ENCODE measurements around the gene ARFGAP3.
A peak's percentile ranks its signal among the peaks of the same experiment; 100 is the strongest.
"Not testable (repeated sequence)": the region's sequence is repeated elsewhere in the genome, so short reads cannot be mapped to it uniquely, and the experiment has no call there.

Gene ARFGAP3

GRCh38 chr22:42794551-42795510, 62.2 kb downstream of the ARFGAP3 start:
- DNase-seq (ENCODE audit: low read depth, low spot score) = no peak

DNA sequence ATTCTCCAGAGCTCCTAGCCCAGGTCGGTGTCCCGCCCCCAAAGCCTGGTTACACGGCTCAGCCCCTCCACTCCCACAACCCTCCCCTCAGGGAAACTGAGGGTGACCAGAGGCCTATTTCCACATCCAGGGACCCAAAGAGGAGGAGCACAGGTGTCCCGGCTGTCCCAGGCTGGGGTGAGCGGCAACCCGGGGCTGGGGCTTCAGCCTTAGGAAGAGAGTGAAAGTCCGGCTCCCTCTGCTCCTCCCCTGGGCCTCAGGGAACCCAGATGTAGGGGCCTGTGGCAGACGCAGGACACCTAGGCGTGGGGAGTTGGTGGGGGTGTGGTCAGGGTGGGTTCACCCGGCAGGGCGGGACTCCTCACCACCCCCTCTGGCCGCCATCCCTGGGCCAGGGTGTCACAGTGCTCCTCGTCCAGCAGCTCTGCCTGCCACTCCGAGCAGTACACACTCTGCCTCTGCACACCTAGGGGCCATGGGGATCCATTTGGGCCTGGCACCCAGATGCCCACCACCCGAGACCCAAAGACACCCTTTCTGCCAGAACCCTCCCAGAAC, 63.1 kb downstream of the ARFGAP3 start:
- no peak for DNase-seq (ENCODE audit: low read depth, low spot score)

DNA sequence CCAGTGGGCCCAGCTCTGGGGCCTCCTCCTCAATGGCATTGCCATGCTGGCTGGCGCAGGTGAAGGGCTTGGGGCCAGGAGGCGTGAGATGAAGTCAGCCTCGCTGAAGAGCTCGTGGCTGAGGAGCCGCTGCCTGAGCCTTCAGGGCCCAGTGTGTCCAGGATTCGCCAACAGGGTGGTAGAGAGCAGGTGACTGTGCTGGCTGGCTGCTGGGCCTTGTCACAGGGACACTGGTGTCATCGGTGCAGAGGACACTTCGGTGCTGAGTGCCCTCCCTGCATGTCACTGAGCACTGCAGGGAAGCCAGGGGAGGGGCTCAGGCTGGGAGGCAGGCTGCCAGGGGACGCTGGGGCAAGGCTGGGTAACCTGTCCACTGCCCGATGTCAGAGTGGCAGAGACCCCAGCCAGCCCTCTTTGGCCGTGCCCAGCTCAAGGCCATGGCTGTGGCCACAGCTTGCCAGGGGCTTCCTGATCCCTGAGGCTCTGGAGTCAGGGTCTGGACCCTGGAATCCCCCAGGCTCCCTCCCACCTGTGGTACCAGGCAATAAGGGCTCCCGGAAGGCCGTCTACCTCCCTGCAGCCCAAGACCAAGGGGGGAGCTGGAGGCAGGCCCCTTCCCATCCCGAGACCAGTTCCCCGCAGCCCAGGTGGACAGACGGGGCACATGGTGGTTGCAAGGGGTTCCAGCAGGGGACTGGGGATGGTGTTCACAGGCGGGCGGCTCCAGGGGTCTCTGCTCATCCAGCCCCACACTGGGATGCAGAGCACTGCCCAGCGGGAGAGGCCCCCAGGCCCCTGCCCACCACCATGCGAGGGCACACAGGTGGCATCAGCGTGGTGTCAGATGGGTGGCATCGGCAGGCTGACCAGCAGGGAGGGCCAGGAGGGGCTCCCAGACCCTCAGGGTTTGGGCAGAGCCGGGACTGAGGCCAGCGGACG, 63.9 kb downstream of the ARFGAP3 start:
- DNase-seq (ENCODE audit: low read depth, low spot score) = no peak

DNA sequence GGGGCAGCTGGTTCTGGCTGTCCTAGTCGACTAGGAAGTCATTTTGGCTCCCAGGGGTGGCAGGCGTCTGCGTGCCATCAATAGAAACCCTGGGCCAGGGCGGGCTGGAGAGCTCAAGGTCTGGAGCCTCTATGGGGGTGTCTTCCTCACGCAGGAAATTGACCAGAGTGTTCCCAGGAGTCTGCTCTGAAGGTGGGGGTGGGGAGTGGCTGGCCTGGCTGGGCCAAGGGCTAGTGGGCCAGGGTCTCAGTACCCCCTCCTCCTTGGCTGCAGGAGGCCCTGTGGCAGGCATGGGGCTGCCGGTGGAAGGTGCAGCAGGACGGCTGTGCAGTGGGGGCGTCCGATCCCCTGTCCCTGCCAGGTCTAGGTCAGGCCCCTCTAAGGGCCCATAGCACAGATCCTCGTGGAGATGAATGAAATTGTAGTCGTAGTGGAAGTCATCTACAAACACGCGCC, 64.6 kb downstream of the ARFGAP3 start:
- no peak for DNase-seq (ENCODE audit: low read depth, low spot score)

- no peak for DNase-seq (ENCODE audit: low read depth, low spot score)
Measured at GRCh38 chr22:42791721-42792452, 65.2 kb downstream of the ARFGAP3 start.

DNA sequence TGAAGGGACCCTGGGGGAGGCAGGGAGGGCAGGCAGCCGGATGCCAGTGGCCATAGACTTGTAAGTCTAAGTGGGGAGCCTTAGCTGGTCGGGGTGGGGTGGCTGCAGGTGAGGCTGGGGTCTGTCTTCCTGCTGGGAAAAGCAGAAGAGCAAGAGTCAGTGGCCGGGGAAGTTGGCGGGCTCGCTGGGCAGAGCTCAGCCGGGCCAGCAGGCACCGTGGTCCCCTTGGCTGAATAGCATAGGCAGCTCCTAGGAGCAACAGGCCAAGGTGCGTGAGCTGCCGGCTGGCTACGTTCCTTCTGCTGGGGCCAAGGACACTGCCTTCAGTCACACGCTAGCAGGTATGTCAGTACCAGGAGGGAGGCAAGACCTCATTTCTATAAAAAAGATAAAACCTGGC, 68.6 kb downstream of the ARFGAP3 start:
- no peak for DNase-seq (ENCODE audit: low read depth, low spot score)

- DNase-seq (ENCODE audit: low read depth, low spot score) = no peak
Measured at GRCh38 chr22:42788021-42788420, 69.1 kb downstream of the ARFGAP3 start.

- DNase-seq (ENCODE audit: low read depth, low spot score) = no peak
Measured at GRCh38 chr22:42787357-42787736, 69.7 kb downstream of the ARFGAP3 start.

DNA sequence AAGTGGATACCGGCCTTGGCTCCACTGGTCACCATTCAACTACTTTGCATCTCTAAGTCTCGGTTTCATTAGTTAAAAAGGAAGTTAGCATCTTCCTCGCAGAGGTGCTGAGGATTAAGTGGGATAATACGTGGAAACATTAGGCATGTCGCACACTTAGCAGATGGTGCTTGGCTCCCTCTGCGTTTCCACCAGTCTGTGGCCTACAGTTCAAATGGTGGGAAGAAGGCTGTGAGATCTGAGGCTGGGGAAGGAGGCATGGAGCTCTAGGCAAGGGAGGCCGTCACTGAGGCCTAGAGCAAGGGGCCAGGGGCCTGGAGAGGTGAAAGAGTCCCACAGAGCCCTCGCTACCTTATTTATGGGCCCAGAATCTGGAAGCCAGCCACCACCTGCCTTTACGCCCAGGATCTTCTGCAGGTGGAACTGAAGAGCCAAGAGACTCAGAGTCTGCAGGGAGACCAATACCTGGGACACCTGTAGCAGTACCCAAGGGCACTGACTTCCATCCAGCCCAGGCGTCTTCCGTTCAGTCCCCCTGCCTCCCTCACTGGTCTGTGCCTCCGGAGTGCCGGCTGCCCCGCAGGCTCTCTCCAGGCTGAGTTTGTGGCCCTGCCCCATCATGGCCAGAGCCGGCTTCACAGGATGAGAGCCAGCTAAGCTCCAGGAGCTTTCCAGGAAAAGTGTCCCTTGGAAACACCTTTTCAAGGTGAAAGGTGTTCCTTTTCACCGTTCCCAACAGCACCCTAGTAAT, 70.3 kb downstream of the ARFGAP3 start:
- DNase-seq (ENCODE audit: low read depth, low spot score) = no peak

DNA sequence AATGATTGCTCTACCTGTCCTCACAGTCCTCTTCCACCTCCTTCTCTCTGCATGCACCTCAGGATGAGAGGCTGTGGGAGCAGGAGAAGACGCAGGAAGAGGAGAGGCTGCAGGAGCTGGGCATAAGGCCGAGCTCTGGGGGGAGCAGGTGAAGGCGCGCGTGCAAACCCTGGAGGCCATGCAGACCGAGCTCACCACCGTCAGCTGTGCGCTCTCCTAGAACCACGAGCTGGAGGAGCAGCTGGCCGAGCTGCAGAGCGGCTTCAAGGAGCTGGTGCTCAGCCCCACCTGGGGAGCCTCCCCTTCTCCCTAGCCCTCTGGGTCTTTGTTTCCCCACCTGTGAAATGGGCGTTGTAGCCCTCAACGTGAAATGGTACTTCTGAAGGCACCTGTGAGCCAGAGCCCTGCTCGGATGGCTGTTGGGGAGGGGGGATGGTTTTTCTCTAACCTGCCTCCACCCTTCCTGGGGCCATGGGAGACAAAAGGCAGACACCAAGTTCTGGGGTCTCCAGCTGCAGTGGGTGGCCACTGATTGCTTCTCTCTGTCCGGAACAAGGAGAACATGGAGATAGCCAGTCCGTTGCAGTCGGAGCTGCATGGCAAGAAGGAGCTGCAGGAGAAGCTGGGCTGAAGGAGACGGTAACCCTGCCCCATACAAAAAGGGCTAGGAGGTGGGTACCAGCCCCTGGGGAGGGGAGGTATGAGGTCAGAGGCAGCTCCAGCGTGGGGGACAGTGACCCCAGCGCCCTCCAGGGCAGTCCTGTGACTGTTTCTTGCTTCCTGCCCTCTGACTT, 71.2 kb downstream of the ARFGAP3 start:
- DNase-seq (ENCODE audit: low read depth, low spot score) = no peak

DNA sequence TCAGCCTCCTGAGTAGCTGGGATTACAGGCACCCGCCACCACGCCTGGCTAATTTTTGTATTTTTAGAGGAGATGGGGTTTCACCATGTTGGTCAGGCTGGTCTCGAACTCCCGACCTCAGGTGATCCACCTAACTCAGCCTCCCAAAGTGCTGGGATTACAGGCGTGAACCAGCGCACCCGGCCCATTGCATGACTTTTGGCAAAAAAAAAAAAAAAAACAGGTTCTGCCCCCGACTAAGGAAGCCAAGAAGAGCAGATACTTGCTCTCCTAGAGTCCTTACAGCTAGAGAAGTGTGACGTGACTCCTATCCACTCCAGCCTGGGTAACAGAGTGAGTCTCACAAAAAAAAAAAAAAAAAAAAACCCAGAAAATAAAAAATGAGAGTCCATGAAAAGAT, 74.8 kb downstream of the ARFGAP3 start:
- DNase-seq (ENCODE audit: low read depth, low spot score) = not testable (repeated sequence)

DNA sequence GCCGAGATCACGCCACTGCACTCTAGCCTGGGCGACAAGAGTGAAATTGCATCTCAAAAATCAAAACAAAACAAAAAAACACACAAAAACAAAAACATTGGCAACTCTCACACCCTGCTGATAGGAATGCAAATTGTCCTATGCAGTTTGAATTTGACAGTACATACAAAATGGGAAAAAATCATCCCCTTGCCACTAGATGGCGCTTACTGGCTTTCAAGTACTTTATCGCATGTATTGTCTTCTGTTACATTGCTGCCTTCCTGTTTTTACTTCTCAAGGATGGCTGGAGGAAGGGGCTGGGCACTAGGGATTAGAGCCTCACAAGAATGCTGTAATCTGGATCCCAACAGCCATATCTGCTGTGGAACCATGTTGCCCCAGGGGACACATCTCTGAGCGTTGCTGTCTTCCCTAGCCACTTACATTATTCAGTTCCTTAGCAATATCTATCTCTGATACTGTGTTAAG, 77.0 kb downstream of the ARFGAP3 start:
- peak; percentile 78 for DNase-seq (ENCODE audit: low read depth, low spot score)

DNA sequence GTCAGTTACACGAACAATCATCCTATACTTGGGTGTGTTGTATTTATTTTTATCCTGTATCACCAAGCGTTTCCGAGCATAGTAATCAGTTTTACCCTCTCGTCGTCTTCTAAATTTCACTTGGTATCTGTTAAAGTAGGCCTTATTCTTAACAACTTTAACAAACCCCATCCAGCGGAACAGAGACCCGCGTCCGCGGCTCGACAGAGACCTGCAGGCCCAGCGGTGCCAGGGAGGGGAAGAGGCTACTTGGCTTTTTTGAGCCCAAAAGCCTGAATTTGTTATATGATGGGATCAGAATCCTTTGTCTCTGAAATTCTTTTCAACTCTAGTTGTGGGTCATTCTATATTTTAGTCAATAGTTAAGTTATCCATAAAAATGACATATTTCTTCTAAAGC, 79.9 kb downstream of the ARFGAP3 start:
- DNase-seq (ENCODE audit: low read depth, low spot score) = no peak

GRCh38 chr22:42773167-42773566, 83.9 kb downstream of the ARFGAP3 start:
- no peak for DNase-seq (ENCODE audit: low read depth, low spot score)

DNA sequence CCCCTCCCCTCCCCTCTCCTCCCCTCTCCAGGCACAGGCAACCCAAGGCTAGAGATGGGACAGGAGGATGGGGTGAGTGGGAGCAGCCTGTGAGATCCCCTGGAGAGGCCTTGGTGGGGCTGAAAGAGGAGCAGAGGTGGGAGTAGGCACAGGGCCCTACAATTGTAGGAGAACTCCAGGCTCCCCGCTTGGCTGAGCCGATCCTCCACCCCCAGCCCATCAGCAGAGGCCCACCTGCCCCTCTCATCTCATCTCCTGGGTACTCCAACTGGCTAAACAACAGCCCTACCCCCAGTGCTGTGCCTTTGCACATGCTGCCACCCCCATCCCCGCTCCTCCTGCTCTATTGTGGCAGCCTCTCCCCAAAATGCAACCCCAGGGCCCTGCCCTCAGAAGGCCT, 84.4 kb downstream of the ARFGAP3 start:
- no peak for DNase-seq (ENCODE audit: low read depth, low spot score)

DNA sequence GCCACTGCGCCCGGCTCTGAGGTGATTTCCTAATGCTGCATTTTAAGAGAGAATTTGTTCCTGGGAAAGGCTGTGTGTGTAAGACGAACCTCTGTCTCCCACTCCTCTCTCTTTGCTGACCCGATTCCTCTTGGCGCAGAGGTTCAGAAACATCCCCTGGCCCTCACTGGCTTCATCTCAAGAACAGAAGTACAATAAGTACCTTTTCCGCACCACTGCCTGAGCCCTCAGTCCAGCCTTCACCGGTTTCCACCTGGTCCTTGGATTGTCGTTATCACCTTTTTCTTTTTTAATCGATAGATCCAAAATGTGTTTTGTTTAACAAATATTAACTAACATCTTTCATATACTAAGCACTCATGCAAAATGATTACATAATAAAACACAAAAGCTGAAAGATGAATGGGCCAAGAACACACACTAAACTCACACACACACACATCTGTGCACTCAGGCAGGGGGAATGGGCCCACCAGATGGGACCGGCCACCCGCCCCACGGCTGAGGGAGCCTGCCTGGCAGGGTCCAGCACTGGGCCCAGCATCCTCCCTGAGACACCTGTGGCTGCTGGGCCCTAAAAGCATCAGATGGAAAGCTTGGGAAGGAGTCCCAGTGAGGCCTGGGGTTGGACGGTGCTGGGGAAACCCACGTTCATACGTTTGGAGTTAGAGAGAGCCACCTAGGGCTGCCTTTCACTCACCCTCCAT, 86.0 kb downstream of the ARFGAP3 start:
- DNase-seq (ENCODE audit: low read depth, low spot score) = no peak

- DNase-seq (ENCODE audit: low read depth, low spot score) = no peak
Measured at GRCh38 chr22:42770448-42770726, 86.7 kb downstream of the ARFGAP3 start.

DNA sequence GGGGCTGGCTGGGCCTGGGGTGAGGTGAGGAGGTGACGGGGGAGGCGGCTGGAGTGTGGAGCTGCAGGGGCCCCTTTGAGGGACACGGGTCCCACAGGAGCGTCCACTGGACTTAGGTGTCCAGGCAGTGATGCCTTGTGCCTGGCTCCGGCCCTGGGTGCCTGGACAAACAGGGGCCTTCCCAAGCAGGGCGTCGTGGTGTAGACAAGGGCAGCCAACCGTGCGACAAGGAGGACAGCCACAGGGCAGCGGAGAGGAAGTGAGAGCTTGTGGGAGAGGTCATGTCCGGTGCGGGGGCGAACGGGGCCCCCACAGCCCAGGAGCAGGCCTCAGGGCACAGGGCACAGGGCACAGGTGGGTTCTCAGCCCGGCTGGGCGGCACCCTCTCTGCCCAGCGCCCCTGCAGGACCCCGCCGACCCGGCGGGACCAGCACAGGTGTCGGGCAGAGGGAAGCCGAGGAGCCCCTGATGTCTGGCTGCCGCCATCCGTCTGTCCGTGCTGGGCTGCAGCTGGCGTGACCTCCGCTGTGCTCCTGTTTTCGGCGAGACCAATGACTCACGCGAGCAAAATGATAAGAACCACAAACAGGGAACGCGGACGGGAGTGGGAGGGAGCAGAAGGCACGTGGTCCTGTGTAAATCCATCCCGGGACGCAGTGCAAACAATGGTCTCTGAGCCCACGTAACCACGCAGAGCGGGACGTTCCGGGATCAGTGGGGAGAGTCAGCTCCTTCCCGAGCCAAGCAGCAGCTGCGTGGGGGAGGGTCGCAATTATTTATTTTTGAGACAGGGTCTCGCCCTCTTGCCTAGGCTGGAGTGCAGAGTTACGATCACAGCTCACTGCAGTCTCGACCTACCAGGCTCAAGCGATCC, 87.3 kb downstream of the ARFGAP3 start:
- DNase-seq (ENCODE audit: low read depth, low spot score) = no peak
